Testis (tissue), 2 donors: Measurements from ENCODE around the gene SANBR.

Experiments
- CTCF ChIP-seq, 3 experiments: fragments of 450-650 bp in 2 of 3; fragments of 200-600 bp in 1 of 3; sonication (generic) in 1 of 3; IDR thresholded peaks; one replicate each; pipeline ENCODE4 v1.5.1; 2016 to 2019; ENCODE audit warnings: antibody characterized with exemption in 3 of 3, mild to moderate bottlenecking in 2 of 3, moderate library complexity in 1 of 3
- POLR2A ChIP-seq: fragments of 450-650 bp; IDR thresholded peaks from one replicate; pipeline ENCODE4 v1.6.1; 2017; ENCODE audit warnings: antibody characterized with exemption, mild to moderate bottlenecking, moderate library complexity

GRCh38 chr2:61057562-61057961 is 8.1 kb upstream of the SANBR start:
- TF ChIP-seq CTCF (IDR thresholded peaks at IDR 0.05) (no peak), POLR2A (no peak)
